GM21367 (cell line): Measurements from ENCODE around the gene TRPV3.
"Not testable (repeated sequence)": the region's sequence is repeated elsewhere in the genome, so short reads cannot be mapped to it uniquely, and the experiment has no call there.

ENCODE experiments used
- ATAC-seq: cut with Tn5 transposase; IDR thresholded peaks from one replicate; pipeline ENCODE4 v1.9.1; 2021; ENCODE audit not compliant: unreplicated experiment

The TRPV3 gene

DNA sequence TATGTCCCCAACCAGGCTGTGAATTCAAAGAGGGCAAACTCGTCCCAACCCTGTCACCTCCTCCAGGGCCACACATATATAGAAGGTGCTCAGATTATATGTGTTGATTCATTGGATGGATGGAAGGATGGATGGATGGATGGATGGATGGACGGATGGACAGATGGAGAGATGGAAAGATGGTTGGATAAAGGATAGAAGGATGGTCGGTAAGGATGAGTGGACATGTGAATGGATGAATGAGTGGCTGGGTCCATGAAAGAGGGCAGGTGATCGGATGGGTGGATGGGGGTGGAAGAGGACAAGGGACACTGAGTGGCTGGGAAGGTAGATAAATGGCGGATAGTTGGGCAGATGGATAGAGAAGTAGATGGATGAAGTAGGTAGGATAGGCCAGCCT, 30.1 kb downstream of the TRPV3 start:
- no peak for ATAC-seq

- no peak for ATAC-seq
Measured at GRCh38 chr17:3526971-3527370, 30.6 kb downstream of the TRPV3 start.

DNA sequence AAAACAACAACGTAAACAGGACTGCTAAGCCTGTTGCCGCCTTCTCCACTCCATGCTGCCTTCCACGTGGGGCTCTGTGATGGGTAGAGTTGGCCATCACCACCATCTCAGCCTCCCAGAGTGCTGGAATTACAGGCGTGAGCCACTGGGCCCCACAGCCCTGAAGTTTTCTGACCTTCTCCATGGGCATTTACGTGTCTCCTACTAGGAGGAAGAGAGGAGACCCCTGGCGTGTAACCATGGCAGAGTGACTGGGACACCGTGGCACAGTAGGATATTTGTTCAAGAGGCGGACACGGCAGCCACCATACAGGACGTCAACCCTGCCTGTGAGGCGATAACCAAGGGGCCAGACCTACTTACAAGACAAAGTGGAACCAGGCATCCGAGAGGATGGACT, 31.1 kb downstream of the TRPV3 start:
- ATAC-seq, result no peak

- no peak for ATAC-seq
Measured at GRCh38 chr17:3524024-3524423, 33.6 kb downstream of the TRPV3 start.

DNA sequence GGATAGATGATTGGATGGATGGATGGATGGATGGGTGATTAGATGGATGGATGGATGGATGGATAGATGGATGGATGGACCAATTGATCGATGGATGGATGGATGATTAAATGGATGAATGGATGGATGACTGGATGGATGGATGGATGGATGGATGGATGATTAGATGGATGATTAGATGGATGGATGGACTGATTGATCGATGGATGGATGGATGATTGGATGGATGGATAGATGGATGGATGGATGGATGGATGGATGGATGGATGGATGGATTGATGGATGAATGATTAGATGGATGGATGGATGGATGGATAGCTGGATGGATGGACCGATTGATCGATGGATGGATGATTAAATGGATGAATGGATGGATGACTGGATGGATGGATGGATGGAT, 38.1 kb downstream of the TRPV3 start:
- ATAC-seq, result not testable (repeated sequence)

- no peak for ATAC-seq
Measured at GRCh38 chr17:3514873-3515272, 42.7 kb downstream of the TRPV3 start.

DNA sequence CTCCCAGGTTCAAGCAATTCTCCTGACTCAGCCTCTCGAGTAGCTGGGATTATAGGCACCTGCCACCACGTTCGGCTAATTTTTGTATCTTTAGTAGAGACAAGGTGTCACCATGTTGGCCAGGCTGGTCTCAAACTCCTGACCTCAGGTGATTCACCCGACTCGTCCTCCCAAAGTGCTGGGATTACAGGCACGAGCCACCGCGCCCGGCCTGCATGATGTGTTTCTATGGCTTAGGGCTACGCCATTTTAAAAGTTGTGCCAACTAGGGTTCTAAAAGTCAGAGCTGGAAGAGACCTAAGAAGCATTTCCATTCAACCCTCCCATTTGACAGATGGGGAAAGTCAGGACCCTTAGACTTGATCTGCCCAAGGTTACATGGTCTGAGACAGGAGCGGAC, 43.4 kb downstream of the TRPV3 start:
- ATAC-seq, result not testable (repeated sequence)

GRCh38 chr17:3513305-3514035, 44.1 kb downstream of the TRPV3 start:
- ATAC-seq, result no peak

DNA sequence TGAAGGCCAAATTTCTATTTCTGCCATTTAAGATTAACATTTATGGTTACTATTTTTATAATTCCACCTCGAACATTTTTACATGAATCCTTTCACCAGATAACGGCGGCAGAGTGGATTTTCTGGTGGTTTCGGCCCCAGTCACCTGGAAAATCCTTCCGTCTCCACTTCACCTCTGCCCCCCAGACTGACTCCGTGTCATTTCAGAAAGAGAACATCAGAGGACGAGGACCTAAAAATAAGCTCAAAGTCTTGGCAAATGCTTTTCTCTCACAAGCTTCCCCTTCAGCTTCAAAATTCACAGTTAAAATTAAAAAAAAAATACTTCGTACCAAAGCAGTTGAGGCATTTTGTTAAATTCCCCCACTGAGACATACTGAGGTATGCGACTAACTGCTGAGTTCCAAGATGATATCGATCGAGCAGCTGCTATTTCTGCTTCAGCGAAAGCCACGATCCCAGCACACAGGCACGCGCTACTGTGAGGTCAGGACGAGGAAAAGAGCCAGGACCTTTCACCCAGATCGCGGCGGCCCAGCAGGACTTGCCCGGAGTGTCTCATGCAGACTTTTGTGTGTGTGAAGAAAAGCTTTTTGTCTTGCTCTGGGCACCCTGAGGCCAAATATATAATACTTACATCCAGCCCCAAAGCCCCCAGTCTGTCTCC, 45.0 kb downstream of the TRPV3 start:
- ATAC-seq, result no peak

DNA sequence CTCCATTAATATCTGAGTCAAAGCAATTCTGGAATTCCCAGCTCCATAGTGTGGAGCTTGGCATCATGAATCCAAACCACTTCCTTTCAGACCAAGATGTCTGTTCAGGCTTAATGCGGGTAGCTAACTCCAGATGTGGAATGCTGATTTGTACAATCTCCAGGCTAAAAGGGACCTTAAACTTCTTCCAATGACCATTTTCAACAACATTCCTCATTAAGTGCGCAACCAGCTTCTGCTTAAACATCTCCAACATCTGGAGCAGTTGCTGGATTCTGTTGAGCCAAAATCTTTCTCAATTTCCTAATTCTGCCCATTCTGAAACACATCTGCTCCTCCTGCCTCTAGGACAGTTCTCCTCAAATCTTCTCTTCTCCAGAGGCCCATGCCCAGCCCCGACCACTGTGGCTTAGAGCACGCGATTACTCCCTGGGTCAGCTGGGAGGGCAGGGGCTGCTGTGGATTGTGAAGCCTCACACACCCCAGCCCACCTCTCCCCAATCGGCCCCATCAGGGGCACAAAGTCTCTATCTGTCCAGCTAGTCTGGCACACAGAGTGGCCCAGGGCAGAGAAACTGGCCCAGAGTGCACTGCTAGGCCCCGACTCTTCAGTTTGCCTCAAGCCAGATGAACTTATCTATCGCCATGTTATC, 45.6 kb downstream of the TRPV3 start:
- no peak for ATAC-seq

DNA sequence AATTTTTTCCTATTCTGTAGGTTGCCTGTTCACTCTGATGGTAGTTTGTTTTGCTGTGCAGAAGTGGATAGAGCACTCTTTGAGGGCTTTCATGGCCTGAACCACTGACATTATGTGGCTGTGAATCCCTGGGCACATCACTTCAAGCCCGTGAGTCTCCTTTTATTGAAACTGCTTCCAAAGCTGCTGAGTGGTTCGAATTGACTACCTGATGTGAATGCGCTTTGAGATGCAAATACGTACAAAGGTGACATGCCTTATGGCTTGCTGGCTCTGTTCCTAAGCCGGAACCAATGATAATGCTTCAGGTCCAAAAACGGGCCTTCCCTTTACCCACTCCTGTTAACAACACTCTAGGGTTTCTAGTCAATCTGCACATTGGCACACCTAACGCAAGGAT, 47.5 kb downstream of the TRPV3 start:
- ATAC-seq, result no peak

DNA sequence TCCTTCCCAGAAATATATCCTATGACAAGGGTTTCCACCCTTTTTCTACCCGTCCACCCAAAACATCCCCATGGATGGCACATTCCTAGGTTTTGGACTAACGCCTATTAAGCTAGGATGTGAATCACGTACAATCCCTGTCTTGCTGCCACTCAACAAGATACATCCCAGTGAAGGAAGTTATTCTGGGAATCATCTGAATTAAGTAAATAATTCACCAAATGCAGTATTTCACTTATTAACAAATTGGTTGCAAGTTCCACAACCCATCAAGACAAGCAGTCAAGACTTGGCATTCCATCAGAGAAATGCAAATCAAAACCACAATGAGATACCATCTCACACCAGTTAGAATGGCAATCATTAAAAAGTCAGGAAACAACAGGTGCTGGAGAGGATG, 49.7 kb downstream of the TRPV3 start:
- ATAC-seq, result no peak

GRCh38 chr17:3507071-3507470, 50.5 kb downstream of the TRPV3 start:
- no peak for ATAC-seq

GRCh38 chr17:3506054-3506453, 51.6 kb downstream of the TRPV3 start:
- no peak for ATAC-seq

- no peak for ATAC-seq
Measured at GRCh38 chr17:3505008-3505407, 52.6 kb downstream of the TRPV3 start.

GRCh38 chr17:3503285-3503684, 54.3 kb downstream of the TRPV3 start:
- no peak for ATAC-seq

GRCh38 chr17:3502466-3502865, 55.1 kb downstream of the TRPV3 start:
- no peak for ATAC-seq

GRCh38 chr17:3501344-3501743, 56.3 kb downstream of the TRPV3 start:
- ATAC-seq, result no peak

GRCh38 chr17:3497101-3497500, 60.5 kb downstream of the TRPV3 start:
- ATAC-seq, result no peak

DNA sequence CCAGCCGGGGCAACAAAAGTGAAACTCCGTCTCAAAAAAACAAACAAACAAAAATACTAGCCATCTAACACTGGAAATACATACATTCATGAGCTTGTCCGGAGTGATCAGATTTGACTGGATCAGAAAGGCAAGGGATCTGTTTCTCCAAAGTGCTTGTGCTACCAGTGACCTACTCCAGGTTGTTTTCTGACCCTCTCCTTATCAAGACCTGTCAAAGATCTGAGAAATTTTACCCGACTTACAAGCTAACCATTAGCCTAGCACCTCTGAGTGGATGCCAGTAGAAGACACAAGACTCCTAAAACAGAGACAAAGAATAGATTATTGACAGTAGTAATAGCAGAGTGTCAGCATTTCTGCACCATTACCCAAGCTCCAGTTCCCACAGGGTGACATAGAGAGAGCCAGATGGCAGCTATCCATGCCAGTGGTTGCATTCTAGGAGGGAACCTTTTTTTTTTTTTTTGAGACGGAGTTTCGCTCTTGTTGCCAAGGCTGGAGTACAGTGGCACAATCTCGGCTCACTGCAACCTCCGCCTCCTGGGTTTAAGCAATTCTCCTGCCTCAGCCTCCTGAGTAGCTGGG, 72.0 kb downstream of the TRPV3 start:
- ATAC-seq, result no peak

GRCh38 chr17:3482852-3483251, 74.8 kb downstream of the TRPV3 start:
- no peak for ATAC-seq

DNA sequence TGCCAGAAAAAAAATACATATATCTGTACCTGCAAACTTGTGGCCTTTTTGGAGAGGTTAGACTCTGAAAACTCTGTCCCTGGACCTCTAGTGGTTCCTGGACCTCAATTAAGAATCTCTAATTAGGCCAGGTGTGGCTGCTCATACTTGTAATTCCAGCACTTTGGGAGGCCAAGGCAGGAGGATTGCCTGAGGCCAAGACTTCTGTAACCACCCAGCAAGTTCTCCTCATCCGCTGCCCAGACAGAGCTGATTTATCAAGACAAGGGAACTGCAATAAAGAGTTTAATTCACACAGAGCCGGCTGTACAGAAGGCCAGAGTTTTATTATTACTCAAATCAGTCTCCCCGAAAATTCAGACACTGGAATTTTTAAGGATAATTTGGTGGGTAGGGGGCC, 77.6 kb downstream of the TRPV3 start:
- no peak for ATAC-seq
